Suprapubic skin (tissue), 4 donors: ENCODE measurements around the gene FBXL19.

Experiments
- CTCF ChIP-seq, 2 donors: fragments of 200-600 bp in 1 of 2; fragments of 450-650 bp in 1 of 2; sonication (generic) in 1 of 2; IDR thresholded peaks; one replicate each; pipeline ENCODE4 v1.5.1; 2016 to 2019; ENCODE audit warnings: antibody characterized with exemption in 2 of 2, mild to moderate bottlenecking in 1 of 2, moderate library complexity in 1 of 2
- EP300 ChIP-seq: sonication (generic); formaldehyde crosslinking; IDR thresholded peaks from one replicate; pipeline ENCODE4 v1.6.1; 2017; ENCODE audit warnings: antibody characterized with exemption
- POLR2A ChIP-seq, 2 donors: fragments of 450-650 bp; IDR thresholded peaks; one replicate each; pipeline ENCODE4 v1.6.1; 2017; ENCODE audit warnings: antibody characterized with exemption in 2 of 2, mild to moderate bottlenecking in 2 of 2, moderate library complexity in 2 of 2
- POLR2AphosphoS5 ChIP-seq, 3 donors: sonication (generic); formaldehyde crosslinking; IDR thresholded peaks; one replicate each; pipeline ENCODE4 v1.6.1; 2017; ENCODE audit warnings: antibody characterized with exemption in 3 of 3

GRCh38 chr16:30985401-30986128 is 62.2 kb downstream of the FBXL19 start:
- TF ChIP-seq POLR2A (IDR thresholded peaks at IDR 0.05) (no peak), CTCF (IDR thresholded peaks at IDR 0.05) (no peak), POLR2AphosphoS5 (IDR thresholded peaks at IDR 0.05) (no peak), EP300 (no peak)
